NT2/D1 (cell line): ENCODE data around the gene CYP2U1.

Experiments
- SUZ12 ChIP-seq: IDR thresholded peaks from 2 replicates; pipeline ENCODE4 v1.6.1; 2011; ENCODE audit not compliant: insufficient read length, insufficient read depth; ENCODE audit errors: extremely low read depth
- YY1 ChIP-seq: IDR thresholded peaks from 2 replicates; pipeline ENCODE4 v1.6.1; 2011; ENCODE audit not compliant: insufficient read length, insufficient read depth
- ZNF274 ChIP-seq: IDR thresholded peaks from 2 replicates; pipeline ENCODE4 v1.6.1; 2011; ENCODE audit warnings: mild to moderate bottlenecking, low read depth, low read length

GRCh38 chr4:107991945-107992630, 60.7 kb downstream of the CYP2U1 start:
- no peak for TF ChIP-seq SUZ12
- TF ChIP-seq YY1 = no peak
- no peak for TF ChIP-seq ZNF274
